NCI-H524 treated with DMSO at 0.1 percent for 48 hours (cell line): ENCODE measurements around the gene ANKS3.
"Not testable (repeated sequence)": the region's sequence is repeated elsewhere in the genome, so short reads cannot be mapped to it uniquely, and the experiment has no call there.

Experiments used
- DNase-seq: peaks from one replicate; lab custom pipeline; 2025; lab: John Stamatoyannopoulos, UW

Gene ANKS3

GRCh38 chr16:4667203-4667963, 66.7 kb downstream of the ANKS3 start:
- no peak for DNase-seq

GRCh38 chr16:4666537-4667202, 67.4 kb downstream of the ANKS3 start:
- no peak for DNase-seq

- DNase-seq: peak; percentile 7
Observed at GRCh38 chr16:4664538-4665418, 69.3 kb downstream of the ANKS3 start.

GRCh38 chr16:4663777-4664465, 70.2 kb downstream of the ANKS3 start:
- no peak for DNase-seq

- no peak for DNase-seq
Observed at GRCh38 chr16:4663465-4663776, 70.7 kb downstream of the ANKS3 start.

GRCh38 chr16:4661661-4662060, 72.4 kb downstream of the ANKS3 start:
- no peak for DNase-seq

- DNase-seq: no peak
Observed at GRCh38 chr16:4660454-4661007, 73.5 kb downstream of the ANKS3 start.

GRCh38 chr16:4659363-4660353, 74.4 kb downstream of the ANKS3 start:
- no peak for DNase-seq

- DNase-seq: no peak
Observed at GRCh38 chr16:4656695-4657686, 77.1 kb downstream of the ANKS3 start.

GRCh38 chr16:4656221-4656620, 77.8 kb downstream of the ANKS3 start:
- no peak for DNase-seq

- no peak for DNase-seq
Observed at GRCh38 chr16:4655801-4656200, 78.3 kb downstream of the ANKS3 start.

GRCh38 chr16:4654964-4655590, 79.0 kb downstream of the ANKS3 start:
- no peak for DNase-seq

- no peak for DNase-seq
Observed at GRCh38 chr16:4654011-4654963, 79.8 kb downstream of the ANKS3 start.

GRCh38 chr16:4652561-4652960, 81.5 kb downstream of the ANKS3 start:
- DNase-seq: no peak

GRCh38 chr16:4651827-4652226, 82.2 kb downstream of the ANKS3 start:
- no peak for DNase-seq

- DNase-seq: not testable (repeated sequence)
Observed at GRCh38 chr16:4650443-4651074, 83.5 kb downstream of the ANKS3 start.

GRCh38 chr16:4649744-4650442, 84.2 kb downstream of the ANKS3 start:
- no peak for DNase-seq
